H1 (cell line): ENCODE data around the gene KCNJ10. TPM values are rescaled to one million over a fixed set of nuclear protein-coding genes. Genes with fewer than 3 reads are reported as not detected.

ENCODE experiments used
- CTCF ChIA-PET: fragments of 300-600 bp; sonication (Branson Sonifier 250); formaldehyde crosslinking; loops from one replicate; lab custom pipeline; 2021; ENCODE audit not compliant: partially characterized antibody; lab: Charles Lee
- POLR2A ChIA-PET: fragments of 300-600 bp; sonication (Branson Sonifier 250); formaldehyde crosslinking; loops from one replicate; lab custom pipeline; 2021; ENCODE audit warnings: inconsistent platforms; ENCODE audit not compliant: partially characterized antibody; lab: Charles Lee
- DNase-seq, 2 experiments: peaks; one replicate each; pipeline versions ENCODE4 v3.0.0 to v3.0.0-alpha.2; 2010 to 2022; ENCODE audit warnings: low spot score in 2 of 2, low read depth in 1 of 2, mixed read lengths in 1 of 2
- FAIRE-seq: peaks from 2 replicates; lab custom pipeline; 2011; peaks lifted over from hg19 to GRCh38; lab: Jason Lieb, UNC
- H2AFZ ChIP-seq: 2 replicates; pipeline ENCODE4 v1.8.1; 2012; ENCODE audit warnings: low read length, inconsistent platforms
- H2AK5ac ChIP-seq: 2 replicates; pipeline ENCODE4 v1.6.1; 2013; ENCODE audit warnings: low read depth, low read length
- H2BK120ac ChIP-seq: replicated peaks from 2 replicates; pipeline ENCODE3; 2013; ENCODE audit warnings: low read depth, low read length, inconsistent platforms
- H2BK12ac ChIP-seq: 2 replicates; pipeline ENCODE4 v1.6.1; 2013; ENCODE audit warnings: low read depth, low read length
- H2BK15ac ChIP-seq: 2 replicates; pipeline ENCODE4 v1.6.1; 2013; ENCODE audit warnings: low read length
- H2BK20ac ChIP-seq: 2 replicates; pipeline ENCODE4 v1.6.1; 2013; ENCODE audit warnings: low read length
- H2BK5ac ChIP-seq: 2 replicates; pipeline ENCODE4 v1.6.1; 2013; ENCODE audit warnings: low read depth, low read length
- H3K14ac ChIP-seq: 2 replicates; pipeline ENCODE4 v1.6.1; 2013; ENCODE audit warnings: inconsistent platforms; ENCODE audit not compliant: insufficient read length
- H3K18ac ChIP-seq: 2 replicates; pipeline ENCODE4 v1.6.1; 2013; ENCODE audit warnings: low read length; ENCODE audit errors: extremely low read depth
- H3K23ac ChIP-seq: 2 replicates; pipeline ENCODE4 v1.6.1; 2013; ENCODE audit warnings: inconsistent platforms; ENCODE audit not compliant: insufficient read length
- H3K23me2 ChIP-seq: 2 replicates; pipeline ENCODE4 v1.6.1; 2013; ENCODE audit warnings: low read depth, low read length
- H3K27ac ChIP-seq: 2 replicates; pipeline ENCODE4 v1.6.1; 2011; ENCODE audit warnings: low read depth, low read length, inconsistent platforms
- H3K27me3 ChIP-seq, 4 experiments: replicated peaks in 1 of 4; 1 replicate in 1 of 4; 2 replicates in 3 of 4; pipeline versions ENCODE4 v1.6.1 to v1.8.1; 2011 to 2013; ENCODE audit warnings: low read length in 3 of 4, mild to moderate bottlenecking in 3 of 4, inconsistent platforms in 2 of 4, mixed read lengths in 2 of 4, moderate library complexity in 1 of 4; ENCODE audit not compliant: control insufficient read depth in 3 of 4, insufficient read depth in 3 of 4; ENCODE audit errors: extremely low read depth in 1 of 4
- H3K36me3 ChIP-seq, 4 experiments: 2 replicates each; pipeline versions ENCODE4 v1.6.1 to v1.8.1; 2011 to 2013; ENCODE audit warnings: mild to moderate bottlenecking in 4 of 4, low read length in 3 of 4, moderate library complexity in 2 of 4, control low read depth in 1 of 4, inconsistent platforms in 1 of 4; ENCODE audit not compliant: insufficient read depth in 4 of 4, control insufficient read depth in 2 of 4
- H3K4ac ChIP-seq: replicated peaks from 2 replicates; pipeline ENCODE3; 2013; ENCODE audit warnings: low read length, low read depth, mixed read lengths, inconsistent platforms; ENCODE audit not compliant: insufficient read length
- H3K4me1 ChIP-seq, 4 experiments: replicated peaks in 1 of 4; 1 replicate in 1 of 4; 2 replicates in 3 of 4; pipeline versions ENCODE4 v1.6.1 to v1.8.1; 2011 to 2013; ENCODE audit warnings: low read length in 3 of 4, inconsistent platforms in 2 of 4, mixed read lengths in 1 of 4; ENCODE audit not compliant: insufficient read depth in 4 of 4, control insufficient read depth in 3 of 4
- H3K4me2 ChIP-seq, 2 experiments: 2 replicates each; pipeline versions ENCODE4 v1.6.1 to v1.8.1; 2011 to 2013; ENCODE audit warnings: low read depth in 2 of 2, low read length in 2 of 2, control low read depth in 1 of 2, inconsistent platforms in 1 of 2, mild to moderate bottlenecking in 1 of 2; ENCODE audit not compliant: insufficient read depth in 1 of 2
- H3K4me3 ChIP-seq, 4 experiments: fragments of 200-600, 300-600 bp in 1 of 4; sonication (generic), shearing (Covaris generic), sonication (Bioruptor Twin) in 1 of 4; 2 replicates each; pipeline versions ENCODE4 v1.5.1 to v1.8.1; 2011 to 2016; ENCODE audit warnings: low read length in 4 of 4, low read depth in 3 of 4, control low read depth in 2 of 4, inconsistent platforms in 2 of 4, mild to moderate bottlenecking in 2 of 4, mixed read lengths in 1 of 4, moderate library complexity in 1 of 4; ENCODE audit not compliant: insufficient read depth in 2 of 4; ENCODE audit errors: extremely low read depth in 1 of 4
- H3K56ac ChIP-seq: replicated peaks from 2 replicates; pipeline ENCODE3; 2013; ENCODE audit warnings: low read depth, mild to moderate bottlenecking, mixed read lengths, low read length, inconsistent platforms; ENCODE audit not compliant: insufficient read length
- H3K79me1 ChIP-seq: 2 replicates; pipeline ENCODE4 v1.6.1; 2013; ENCODE audit warnings: low read depth, low read length, control low read depth
- H3K79me2 ChIP-seq, 2 experiments: 2 replicates each; pipeline versions ENCODE4 v1.6.1 to v1.8.1; 2012 to 2013; ENCODE audit warnings: low read length in 2 of 2, mild to moderate bottlenecking in 2 of 2, inconsistent platforms in 1 of 2; ENCODE audit not compliant: insufficient read depth in 2 of 2, control insufficient read depth in 1 of 2
- H3K9ac ChIP-seq, 4 experiments: replicated peaks in 1 of 4; 1 replicate in 1 of 4; 2 replicates in 3 of 4; pipeline versions ENCODE4 v1.6.1 to v1.8.1; 2011 to 2013; ENCODE audit warnings: low read depth in 3 of 4, low read length in 3 of 4, control low read depth in 2 of 4, mild to moderate bottlenecking in 2 of 4, moderate library complexity in 2 of 4, inconsistent platforms in 1 of 4; ENCODE audit errors: extremely low read depth in 1 of 4
- H3K9me3 ChIP-seq, 2 experiments: 2 replicates each; pipeline versions ENCODE4 v1.6.1 to v1.8.1; 2012 to 2013; ENCODE audit warnings: mild to moderate bottlenecking in 2 of 2, moderate library complexity in 2 of 2, control low read depth in 1 of 2, inconsistent platforms in 1 of 2, low read depth in 1 of 2, low read length in 1 of 2, mixed read lengths in 1 of 2; ENCODE audit not compliant: insufficient read depth in 2 of 2
- H4K20me1 ChIP-seq, 2 experiments: replicated peaks in 1 of 2; 2 replicates each; pipeline versions ENCODE3 to v1.8.1; 2011 to 2013; ENCODE audit warnings: inconsistent platforms in 2 of 2, low read length in 2 of 2, mild to moderate bottlenecking in 1 of 2; ENCODE audit not compliant: insufficient read depth in 2 of 2, control insufficient read depth in 1 of 2
- H4K5ac ChIP-seq: 2 replicates; pipeline ENCODE4 v1.6.1; 2013; ENCODE audit warnings: low read length, low read depth, mixed read lengths, inconsistent platforms; ENCODE audit not compliant: insufficient read length
- H4K8ac ChIP-seq: 2 replicates; pipeline ENCODE4 v1.8.0; 2013; ENCODE audit warnings: mild to moderate bottlenecking, moderate library complexity, low read length, inconsistent platforms; ENCODE audit not compliant: insufficient read depth; ENCODE audit errors: extremely low read depth
- H4K91ac ChIP-seq: replicated peaks from 2 replicates; pipeline ENCODE3; 2013; ENCODE audit warnings: low read length, mixed read lengths, inconsistent platforms; ENCODE audit not compliant: insufficient read length
- ATF3 ChIP-seq: IDR thresholded peaks from 2 replicates; pipeline ENCODE4 v1.6.1; 2011; ENCODE audit warnings: low read depth, mild to moderate bottlenecking, low read length; ENCODE audit not compliant: insufficient read depth
- CBX8 ChIP-seq: fragments of 300-800, 300-1000 bp; sonication (generic); IDR thresholded peaks from 2 replicates; pipeline ENCODE4 v1.7.1; 2016; ENCODE audit warnings: low read depth, low read length, borderline replicate concordance
- HDAC6 ChIP-seq: IDR thresholded peaks from one replicate; pipeline ENCODE4 v1.7.1; 2012; ENCODE audit warnings: low read depth, mild to moderate bottlenecking, inconsistent platforms, low read length, moderate library complexity
- NANOG ChIP-seq: IDR thresholded peaks from 2 replicates; pipeline ENCODE4 v1.6.1; 2011; ENCODE audit warnings: low read length, low read depth, mild to moderate bottlenecking, inconsistent platforms; ENCODE audit not compliant: insufficient read depth, poor library complexity, severe bottlenecking
- RAD21 ChIP-seq, 2 experiments: IDR thresholded peaks in 1 of 2; conservative IDR thresholded peaks in 1 of 2; 2 replicates each; pipeline ENCODE4 v1.6.1; 2011; ENCODE audit warnings: low read depth in 2 of 2, low read length in 2 of 2, improper control_type of control experiment in 1 of 2, inconsistent platforms in 1 of 2, mild to moderate bottlenecking in 1 of 2, moderate library complexity in 1 of 2
- SP1 ChIP-seq: IDR thresholded peaks from 2 replicates; pipeline ENCODE4 v1.6.1; 2011; ENCODE audit warnings: low read depth, low read length
- WGBS, 2 experiments: shearing (Covaris generic) in 1 of 2; methylation state at CpG; one replicate each; pipeline versions ENCODE4 v1.1.6 to v1.1.7; 2013 to 2015; ENCODE audit warnings: low lambda C conversion rate in 2 of 2, mixed read lengths in 2 of 2, inconsistent platforms in 1 of 2, low coverage in 1 of 2, missing lambda C conversion rate in 1 of 2; ENCODE audit not compliant: insufficient replicate concordance in 2 of 2, insufficient coverage in 1 of 2, insufficient read length in 1 of 2; ENCODE audit errors: extremely low coverage in 1 of 2, missing lambda C conversion rate in 1 of 2; 5-methylcytosine and 5-hydroxymethylcytosine counted together
- polyA plus RNA-seq, 7 experiments: library from polyadenylated mRNA; depleted of rRNA in 3 of 7; stranded (reverse) in 5 of 7; unstranded in 2 of 7; fragments of >200 nt in 5 of 7; fragments of 200-250 nt in 2 of 7; gene quantifications; 1 replicate in 5 of 7; 2 replicates in 1 of 7; 4 replicates in 1 of 7; pipeline versions ENCODE4 v1.2.1 to v1.2.3, GENCODE V29; 2011 to 2013; ENCODE audit warnings: missing spikeins in 2 of 7, mixed read lengths in 2 of 7
- total RNA-seq: library from RNA; stranded (reverse); fragmentation: NEBNext Ultra II Directional; extraction: Animal tissue kit (Norgen Biotek cat#: 25700); gene quantifications from 2 replicates; pipeline ENCODE4 v1.2.1, GENCODE V29; 2021
- TF ChIP-seq, protein P1 (sequence below), 3 experiments: IDR thresholded peaks; 1 replicate in 2 of 3; 2 replicates in 1 of 3; pipeline versions ENCODE4 v1.5.1 to v1.6.1; 2011; ENCODE audit warnings: low read length in 3 of 3, mild to moderate bottlenecking in 3 of 3, inconsistent platforms in 2 of 3, low read depth in 1 of 3, moderate library complexity in 1 of 3; ENCODE audit not compliant: insufficient read depth in 1 of 3; ENCODE audit errors: control extremely low read depth in 1 of 3

The KCNJ10 gene
- total and polyA plus RNA-seq, 2 of the 8 experiments (the other 6 are each of a cell fraction or from before 2014, with no cell fraction given), result 1.7 to 2.4 TPM

GRCh38 chr1:160007577-160008200 lies 62.3 kb downstream of the KCNJ10 start:
- Histone ChIP-seq H3K23ac (no peak overlapping the region), H2BK20ac (no peak overlapping the region), H3K23me2 (no peaks in the 10 kb centered on the region; the same call in 1 of the 2 replicates), H3K14ac (no peak overlapping the region), H3K4me2 (no peak overlapping the region), H3K27ac (no peak overlapping the region), H3K9me3 (no peaks in the 10 kb centered on the region), H3K9ac (no peak overlapping the region), H3K56ac (no peak overlapping the region), H3K27me3 (no peaks in the 10 kb centered on the region), H3K4me1 (no peaks in the 10 kb centered on the region), H3K79me2 (no peaks in the 10 kb centered on the region), H4K91ac (no peak overlapping the region), H2AFZ (no peak overlapping the region), H3K18ac (no peak overlapping the region), H3K36me3 (no peaks in the 10 kb centered on the region), H2BK15ac (no peak overlapping the region), H2BK120ac (no peak overlapping the region), H2BK5ac (no peak overlapping the region), H4K5ac (no peak overlapping the region), H4K8ac (no peak overlapping the region), H2BK12ac (no peak overlapping the region), H3K4ac (no peak overlapping the region), H4K20me1 (no peaks in the 10 kb centered on the region), H3K79me1 (no peaks in the 10 kb centered on the region), H3K4me3 (no peak overlapping the region), H2AK5ac (no peak overlapping the region)
- CTCF ChIA-PET, result interaction anchor here (0.9 to 13.8 kb wide), 49 partner anchors 9 to 230 kb away, joined by 3 to 696 read pairs (median 5); partner anchors contain the start of genes CFAP45, FCRL6, IGSF9 and PIGM
- FAIRE-seq (peak; percentile 48), DNase-seq (no peak)
- POLR2A ChIA-PET, result interaction anchor here (0.6 to 6.2 kb wide), 5 partner anchors 23 to 1234 kb away, joined by 3 to 41 read pairs (median 3); no protein-coding TSS in a partner anchor
- no peak for TF ChIP-seq SP1
- TF ChIP-seq CBX8, result no peak
- TF ChIP-seq RAD21 (IDR thresholded peaks at IDR 0.05 in 1 of 2, conservative IDR thresholded peaks at IDR 0.05 in 1 of 2; ENCODE audit: low read depth in 2 of 2, low read length in 2 of 2), result peak; percentile 82 to 86
- TF ChIP-seq, protein P1, sequence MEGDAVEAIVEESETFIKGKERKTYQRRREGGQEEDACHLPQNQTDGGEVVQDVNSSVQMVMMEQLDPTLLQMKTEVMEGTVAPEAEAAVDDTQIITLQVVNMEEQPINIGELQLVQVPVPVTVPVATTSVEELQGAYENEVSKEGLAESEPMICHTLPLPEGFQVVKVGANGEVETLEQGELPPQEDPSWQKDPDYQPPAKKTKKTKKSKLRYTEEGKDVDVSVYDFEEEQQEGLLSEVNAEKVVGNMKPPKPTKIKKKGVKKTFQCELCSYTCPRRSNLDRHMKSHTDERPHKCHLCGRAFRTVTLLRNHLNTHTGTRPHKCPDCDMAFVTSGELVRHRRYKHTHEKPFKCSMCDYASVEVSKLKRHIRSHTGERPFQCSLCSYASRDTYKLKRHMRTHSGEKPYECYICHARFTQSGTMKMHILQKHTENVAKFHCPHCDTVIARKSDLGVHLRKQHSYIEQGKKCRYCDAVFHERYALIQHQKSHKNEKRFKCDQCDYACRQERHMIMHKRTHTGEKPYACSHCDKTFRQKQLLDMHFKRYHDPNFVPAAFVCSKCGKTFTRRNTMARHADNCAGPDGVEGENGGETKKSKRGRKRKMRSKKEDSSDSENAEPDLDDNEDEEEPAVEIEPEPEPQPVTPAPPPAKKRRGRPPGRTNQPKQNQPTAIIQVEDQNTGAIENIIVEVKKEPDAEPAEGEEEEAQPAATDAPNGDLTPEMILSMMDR (IDR thresholded peaks at IDR 0.05; ENCODE audit: control extremely low read depth in 1 of 3, insufficient read depth in 1 of 3, low read depth in 1 of 3, low read length in 3 of 3), result peak in 2 of 3 experiments; percentile 66 to 70; a peak in 3 of 4 replicates
- no peak for TF ChIP-seq HDAC6
- no peak for TF ChIP-seq ATF3
- TF ChIP-seq NANOG, result no peak
- 56% methylated on average over 3 of the region's 3 CpGs; no CpG with 5 or more reads in 1 of the 2 experiments for WGBS, 2 experiments
